Measurements from ENCODE around the gene PIGK.

DNA sequence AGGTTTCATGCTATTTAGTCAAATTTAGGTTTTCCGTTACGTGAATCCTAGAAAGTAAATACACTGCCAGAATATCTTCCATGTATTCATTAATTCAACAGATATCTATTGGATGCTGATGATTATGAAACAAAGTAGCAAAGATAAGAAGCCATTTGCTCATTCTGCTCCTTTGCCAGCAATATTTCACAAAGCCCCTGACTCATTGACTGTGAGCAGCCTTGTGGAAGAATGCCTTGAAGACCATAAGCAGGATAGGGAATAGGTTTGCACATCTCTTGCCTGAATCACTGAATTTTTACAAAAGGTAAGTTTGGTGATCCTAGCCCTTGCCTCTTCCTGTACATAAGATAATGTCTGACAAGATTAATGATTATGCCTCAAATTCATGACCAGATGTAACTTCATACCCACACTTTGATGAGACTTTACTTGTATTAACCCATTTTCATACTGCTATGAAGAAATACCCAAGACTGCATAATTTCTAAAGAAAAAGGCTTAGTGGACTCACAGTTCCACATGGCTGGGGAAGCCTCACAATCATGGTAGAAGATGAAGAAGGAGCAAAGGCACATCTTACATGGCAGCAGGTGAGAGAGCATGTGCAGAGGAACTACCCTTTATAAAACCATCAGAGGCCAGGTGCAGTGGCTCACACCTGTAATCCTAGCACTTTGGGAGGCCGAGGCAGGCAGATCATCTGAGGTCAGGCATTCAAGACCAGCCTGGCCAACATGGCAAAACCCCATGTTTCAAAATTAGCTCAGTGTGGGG lies 1.6 kb upstream of the PIGK start:
- TF ChIP-seq, protein P1, sequence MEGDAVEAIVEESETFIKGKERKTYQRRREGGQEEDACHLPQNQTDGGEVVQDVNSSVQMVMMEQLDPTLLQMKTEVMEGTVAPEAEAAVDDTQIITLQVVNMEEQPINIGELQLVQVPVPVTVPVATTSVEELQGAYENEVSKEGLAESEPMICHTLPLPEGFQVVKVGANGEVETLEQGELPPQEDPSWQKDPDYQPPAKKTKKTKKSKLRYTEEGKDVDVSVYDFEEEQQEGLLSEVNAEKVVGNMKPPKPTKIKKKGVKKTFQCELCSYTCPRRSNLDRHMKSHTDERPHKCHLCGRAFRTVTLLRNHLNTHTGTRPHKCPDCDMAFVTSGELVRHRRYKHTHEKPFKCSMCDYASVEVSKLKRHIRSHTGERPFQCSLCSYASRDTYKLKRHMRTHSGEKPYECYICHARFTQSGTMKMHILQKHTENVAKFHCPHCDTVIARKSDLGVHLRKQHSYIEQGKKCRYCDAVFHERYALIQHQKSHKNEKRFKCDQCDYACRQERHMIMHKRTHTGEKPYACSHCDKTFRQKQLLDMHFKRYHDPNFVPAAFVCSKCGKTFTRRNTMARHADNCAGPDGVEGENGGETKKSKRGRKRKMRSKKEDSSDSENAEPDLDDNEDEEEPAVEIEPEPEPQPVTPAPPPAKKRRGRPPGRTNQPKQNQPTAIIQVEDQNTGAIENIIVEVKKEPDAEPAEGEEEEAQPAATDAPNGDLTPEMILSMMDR (IDR thresholded peaks at IDR 0.05): no peak
- TF ChIP-seq POLR2A (IDR thresholded peaks at IDR 0.05): no peak
